GM12873 (cell line): ENCODE results near the gene TTLL11.

Experiments used
- TF ChIP-seq, protein P1 (sequence below): IDR thresholded peaks from 2 replicates; pipeline ENCODE4 v1.5.1; 2012; ENCODE audit warnings: low read depth, mild to moderate bottlenecking, moderate library complexity, low read length, control low read depth; ENCODE audit not compliant: insufficient read depth; ENCODE audit errors: missing control alignments

The TTLL11 gene

DNA sequence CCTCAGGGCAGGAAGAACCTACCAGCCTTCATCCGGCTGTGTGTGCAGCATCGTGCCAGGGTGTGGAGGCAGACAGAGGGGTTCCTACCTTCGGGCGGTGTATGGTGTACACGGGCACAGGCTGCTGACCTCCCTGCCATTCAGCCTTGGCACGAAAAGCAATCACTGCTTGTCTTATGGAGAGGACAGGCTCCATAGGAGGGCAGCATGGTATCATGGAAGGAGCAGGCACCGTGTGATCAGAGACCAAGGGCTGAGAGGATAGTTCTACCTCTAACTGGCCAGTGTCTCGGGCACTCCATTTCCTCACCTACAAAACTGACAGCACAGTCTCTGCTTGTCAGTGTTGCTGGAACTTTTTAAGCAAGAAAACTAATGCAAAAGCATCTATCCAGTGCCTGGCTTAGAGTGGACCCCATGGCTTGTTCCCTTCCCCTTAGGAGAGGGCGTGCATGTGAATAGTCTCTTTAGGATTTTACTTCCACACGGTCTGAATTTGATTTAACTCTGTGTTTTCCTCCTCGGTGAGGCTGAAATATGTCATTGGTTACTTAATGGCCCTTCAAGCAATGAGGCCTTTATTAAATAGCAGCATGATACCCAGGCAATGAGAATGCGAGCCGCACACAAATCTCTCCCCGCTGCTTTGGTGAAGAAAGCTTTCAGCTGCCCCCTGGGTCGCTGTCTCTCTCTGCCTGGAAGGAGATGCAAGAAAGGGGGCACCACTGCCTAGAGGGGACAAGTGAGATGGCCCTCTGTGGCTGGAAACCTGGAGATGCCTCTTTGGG is 22.2 kb downstream of the TTLL11 start:
- TF ChIP-seq, protein P1, sequence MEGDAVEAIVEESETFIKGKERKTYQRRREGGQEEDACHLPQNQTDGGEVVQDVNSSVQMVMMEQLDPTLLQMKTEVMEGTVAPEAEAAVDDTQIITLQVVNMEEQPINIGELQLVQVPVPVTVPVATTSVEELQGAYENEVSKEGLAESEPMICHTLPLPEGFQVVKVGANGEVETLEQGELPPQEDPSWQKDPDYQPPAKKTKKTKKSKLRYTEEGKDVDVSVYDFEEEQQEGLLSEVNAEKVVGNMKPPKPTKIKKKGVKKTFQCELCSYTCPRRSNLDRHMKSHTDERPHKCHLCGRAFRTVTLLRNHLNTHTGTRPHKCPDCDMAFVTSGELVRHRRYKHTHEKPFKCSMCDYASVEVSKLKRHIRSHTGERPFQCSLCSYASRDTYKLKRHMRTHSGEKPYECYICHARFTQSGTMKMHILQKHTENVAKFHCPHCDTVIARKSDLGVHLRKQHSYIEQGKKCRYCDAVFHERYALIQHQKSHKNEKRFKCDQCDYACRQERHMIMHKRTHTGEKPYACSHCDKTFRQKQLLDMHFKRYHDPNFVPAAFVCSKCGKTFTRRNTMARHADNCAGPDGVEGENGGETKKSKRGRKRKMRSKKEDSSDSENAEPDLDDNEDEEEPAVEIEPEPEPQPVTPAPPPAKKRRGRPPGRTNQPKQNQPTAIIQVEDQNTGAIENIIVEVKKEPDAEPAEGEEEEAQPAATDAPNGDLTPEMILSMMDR, result no peak

DNA sequence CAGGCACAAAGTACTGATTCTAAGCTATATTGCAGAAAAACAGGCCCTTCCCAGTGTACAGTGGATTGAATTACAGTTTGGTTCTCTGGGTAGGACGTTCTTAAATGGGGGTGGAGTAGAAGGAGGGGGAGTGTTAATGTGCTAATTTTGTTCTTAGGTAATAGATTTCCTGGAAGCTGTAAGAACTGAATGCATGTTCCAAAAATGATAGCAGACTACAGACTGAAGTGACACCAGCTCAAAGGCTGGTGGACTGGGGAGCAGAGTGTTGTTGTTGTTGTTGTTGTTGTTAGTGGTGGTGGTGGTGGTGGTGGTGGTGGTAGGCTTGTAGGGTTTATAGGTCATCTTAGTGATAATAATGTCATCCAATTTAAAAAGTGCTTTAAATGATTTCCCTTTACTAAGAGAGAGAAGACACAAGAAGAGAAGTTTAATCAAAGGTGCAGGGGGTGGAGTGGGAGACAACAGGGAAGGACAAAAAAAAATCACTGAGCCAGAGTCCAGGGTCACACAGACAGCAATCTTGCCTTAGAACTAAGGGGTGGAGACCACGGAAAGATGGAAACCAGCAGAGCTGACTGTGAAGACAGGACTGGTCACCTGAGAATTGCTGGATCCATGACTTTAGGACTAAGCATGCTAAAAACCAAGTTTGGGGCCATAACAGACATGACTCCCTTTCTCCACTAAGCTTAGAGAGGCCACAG is 27.0 kb downstream of the TTLL11 start:
- TF ChIP-seq, protein P1, result no peak

DNA sequence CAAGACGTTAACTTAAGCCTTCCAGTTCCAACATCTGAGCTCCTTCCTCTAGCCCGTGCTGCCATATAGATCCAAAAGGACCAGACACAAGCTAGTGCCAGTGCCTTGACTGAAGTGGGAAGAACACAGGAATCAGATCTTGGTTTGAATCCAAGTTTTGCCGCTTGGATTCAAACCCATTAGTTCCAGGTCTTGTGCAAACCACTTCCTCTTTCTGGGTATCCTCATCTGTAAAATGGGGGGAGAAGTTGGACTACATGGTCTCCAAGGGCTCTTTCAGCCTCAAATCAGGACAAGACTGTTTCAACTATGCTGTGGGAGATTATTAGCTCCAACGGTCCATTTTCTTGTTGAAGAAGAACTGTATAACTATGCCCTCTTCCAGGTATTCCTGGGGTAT is 32.6 kb downstream of the TTLL11 start:
- TF ChIP-seq, protein P1, result no peak

DNA sequence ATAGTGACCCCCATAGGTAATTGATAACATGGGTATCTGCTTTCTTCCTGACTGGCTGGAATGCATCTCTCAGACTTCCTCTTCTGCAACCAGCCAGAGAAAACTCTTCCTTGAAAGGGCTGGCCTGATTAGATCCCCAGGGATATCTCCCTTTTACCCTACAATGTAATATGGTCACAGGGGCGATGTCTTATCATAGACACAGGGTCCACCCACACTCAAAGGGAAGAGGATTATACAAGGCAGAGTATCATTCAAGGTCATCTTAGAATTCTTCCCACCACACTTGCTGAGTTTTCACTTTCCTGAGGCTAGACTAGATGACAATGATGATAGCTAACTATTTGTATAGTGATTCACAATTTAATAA is 33.2 kb downstream of the TTLL11 start:
- TF ChIP-seq, protein P1, result no peak

DNA sequence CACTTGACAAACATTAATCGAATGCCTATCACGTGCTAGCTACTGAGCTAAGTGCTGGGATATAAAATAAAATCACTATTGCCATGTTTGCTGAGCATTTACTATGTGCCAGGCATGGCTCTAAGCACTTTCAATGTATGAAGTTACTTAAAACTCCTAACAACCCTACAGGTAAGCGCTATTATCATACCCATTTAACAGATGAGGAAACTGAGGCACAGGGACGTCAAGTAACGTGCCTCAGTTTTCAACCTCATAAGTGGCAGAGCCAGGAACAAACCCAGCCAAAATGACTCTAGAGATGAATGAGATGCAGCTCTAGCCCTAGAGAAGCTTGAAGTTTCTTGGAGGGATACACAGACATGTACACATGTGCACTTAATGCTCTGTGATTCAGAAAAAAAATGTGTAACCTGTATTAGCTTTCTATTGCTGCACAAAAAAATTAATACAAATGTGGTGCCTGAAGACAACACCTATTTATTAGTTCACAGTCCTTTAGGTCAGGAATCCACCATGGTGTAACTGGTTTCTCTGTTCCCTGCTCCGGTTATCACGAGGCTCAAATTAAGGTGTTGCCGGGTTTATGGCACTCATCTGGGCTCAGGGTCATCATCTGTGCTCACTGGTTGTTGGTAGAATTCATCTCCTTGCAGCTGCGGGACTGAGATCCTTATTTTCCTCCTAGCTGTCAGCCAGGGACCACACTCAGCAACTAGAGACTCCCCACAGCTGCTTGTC is 33.7 kb downstream of the TTLL11 start:
- TF ChIP-seq, protein P1, result no peak

DNA sequence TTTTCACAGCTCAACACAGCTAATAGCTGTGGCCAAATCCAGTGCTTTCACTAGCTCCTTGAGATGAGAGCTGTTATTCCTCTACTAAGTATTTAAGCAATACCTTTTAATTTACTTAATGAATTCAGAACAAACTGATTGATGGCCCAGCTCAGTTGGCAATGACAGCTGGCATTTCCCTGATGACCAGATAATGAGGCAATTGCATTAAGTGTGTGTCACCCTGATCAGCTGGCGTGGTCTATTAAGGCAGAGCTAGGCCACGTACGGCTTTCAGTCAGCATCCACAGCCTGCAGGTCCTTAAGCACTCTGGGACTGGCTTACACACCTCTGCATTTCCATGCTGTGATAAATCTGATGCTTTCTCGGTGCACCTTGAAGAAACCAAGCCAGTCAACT is 34.4 kb downstream of the TTLL11 start:
- TF ChIP-seq, protein P1, result no peak

DNA sequence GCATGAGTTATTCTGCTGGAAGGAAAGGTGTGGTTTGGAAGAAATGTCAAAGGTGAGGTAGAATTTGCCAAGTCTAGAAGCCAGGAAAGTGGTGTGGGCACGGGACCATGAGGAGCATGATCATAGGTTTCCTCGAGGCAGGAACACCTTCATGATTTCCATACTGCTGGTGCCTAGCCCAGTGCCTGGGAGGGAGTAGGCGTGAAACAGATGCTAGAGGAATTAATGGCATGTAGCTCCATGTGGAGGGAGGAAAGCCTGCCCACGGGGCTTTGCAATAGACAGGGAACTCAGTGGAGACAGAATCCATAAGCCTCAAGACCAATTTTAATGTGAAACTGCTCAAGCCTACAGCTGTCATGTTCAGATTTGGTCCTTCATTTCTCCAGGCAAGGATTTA is 35.1 kb downstream of the TTLL11 start:
- TF ChIP-seq, protein P1, result no peak
